Caco-2 (cell line): ENCODE results near the gene MC2R. TPM values are rescaled to one million over a fixed set of nuclear protein-coding genes. Genes with fewer than 3 reads are reported as not detected.

ENCODE experiments used
- BruUV-seq: library from RNA; stranded (reverse); fragments of 400-500 nt; replicated peaks from 2 replicates; lab custom pipeline; 2021; lab: Mats Ljungman, UMichigan
- CTCF ChIA-PET: fragments of 300-600 bp; sonication (Branson Sonifier 250); formaldehyde crosslinking; loops from one replicate; lab custom pipeline; 2022; ENCODE audit warnings: antibody characterized with exemption; lab: Charles Lee
- POLR2A ChIA-PET: fragments of 300-600 bp; sonication (Branson Sonifier 250); formaldehyde crosslinking; loops from one replicate; lab custom pipeline; 2022; ENCODE audit warnings: antibody characterized with exemption; lab: Charles Lee
- DNase-seq, 2 experiments: peaks; one replicate each; pipeline versions ENCODE4 v3.0.0 to v3.0.0-alpha.2; 2020 to 2022
- H3K27me3 ChIP-seq: replicated peaks from 2 replicates; pipeline ENCODE4 v1.6.0; 2011; ENCODE audit warnings: low read length; ENCODE audit not compliant: control insufficient read depth, insufficient read depth
- H3K36me3 ChIP-seq: 2 replicates; pipeline ENCODE4 v1.5.1; 2011; ENCODE audit warnings: low read length; ENCODE audit not compliant: control insufficient read depth, insufficient read depth
- H3K4me1 ChIP-seq: fragments of 250-450 bp; sonication (Bioruptor Pico); 2 replicates; pipeline ENCODE4 v1.5.1; 2020; ENCODE audit warnings: mild to moderate bottlenecking
- H3K4me3 ChIP-seq: 2 replicates; pipeline ENCODE4 v1.5.1; 2011; ENCODE audit warnings: low read depth, mild to moderate bottlenecking, control low read depth, low read length
- H3K9me3 ChIP-seq: fragments of 250-450 bp; sonication (Bioruptor Pico); 2 replicates; pipeline ENCODE4 v1.5.1; 2020; ENCODE audit warnings: mild to moderate bottlenecking, moderate library complexity
- H3K27ac Mint-ChIP-seq: one replicate; pipeline ENCODE4 v1.8.0; 2022; ENCODE audit warnings: mixed read lengths; ENCODE audit not compliant: unreplicated experiment
- H3K27me3 Mint-ChIP-seq: one replicate; pipeline ENCODE4 v1.8.0; 2022; ENCODE audit warnings: mixed read lengths; ENCODE audit not compliant: insufficient read depth, unreplicated experiment
- H3K36me3 Mint-ChIP-seq: one replicate; pipeline ENCODE4 v1.8.0; 2022; ENCODE audit warnings: mild to moderate bottlenecking, mixed read lengths; ENCODE audit not compliant: insufficient read depth, unreplicated experiment
- H3K4me1 Mint-ChIP-seq: one replicate; pipeline ENCODE4 v1.8.0; 2022; ENCODE audit warnings: low read depth, mixed read lengths; ENCODE audit not compliant: unreplicated experiment
- H3K4me3 Mint-ChIP-seq: one replicate; pipeline ENCODE4 v1.8.0; 2022; ENCODE audit warnings: mild to moderate bottlenecking, moderate library complexity, mixed read lengths; ENCODE audit not compliant: unreplicated experiment
- H3K9me3 Mint-ChIP-seq: one replicate; pipeline ENCODE4 v1.8.0; 2022; ENCODE audit warnings: mixed read lengths; ENCODE audit not compliant: unreplicated experiment
- intact Hi-C: fragments of 100-400 bp; cut with micrococcal nuclease; formaldehyde crosslinking; loops from one replicate; pipeline ENCODE4 v1.10.0; 2022; ENCODE audit not compliant: unreplicated experiment
- total RNA-seq: library from RNA; stranded (reverse); gene quantifications from 2 replicates; pipeline ENCODE4 v1.2.3, GENCODE V29; 2022
- TF ChIP-seq, protein P1 (sequence below), 2 experiments: fragments of 200-600 bp in 1 of 2; IDR thresholded peaks; 1 replicate in 1 of 2; 2 replicates in 1 of 2; pipeline versions ENCODE4 v1.5.1 to v1.8.0; 2011 to 2022; ENCODE audit warnings: antibody characterized with exemption in 1 of 2, control low read depth in 1 of 2, inconsistent platforms in 1 of 2, low read depth in 1 of 2, low read length in 1 of 2, mild to moderate bottlenecking in 1 of 2, moderate library complexity in 1 of 2; ENCODE audit not compliant: insufficient read depth in 1 of 2, severe bottlenecking in 1 of 2, unreplicated experiment in 1 of 2

MC2R gene
- total RNA-seq, 1 experiment from 2014 or later = not detected

DNA sequence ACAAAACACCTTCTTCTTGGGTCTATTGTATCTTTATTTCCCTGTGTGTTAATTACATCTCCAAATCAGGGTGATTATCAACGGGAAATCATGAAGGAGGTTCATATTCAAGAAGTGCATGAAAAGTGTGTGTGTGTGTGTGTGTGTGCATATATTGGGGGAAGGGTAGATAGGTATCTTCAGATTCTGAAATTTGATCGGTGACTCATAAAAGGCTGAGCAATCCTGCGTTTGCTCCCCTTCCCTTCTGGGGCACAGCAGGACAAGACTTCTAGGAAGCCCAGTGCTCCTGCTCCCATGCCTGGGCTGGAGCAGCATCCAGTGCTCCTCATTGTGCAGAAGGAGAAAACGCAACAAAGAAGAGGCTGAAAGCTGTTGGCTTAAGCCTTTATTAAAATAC, 65.5 kb downstream of the MC2R start:
- no peak overlapping the region for H3K27ac Mint-ChIP-seq
- TF ChIP-seq, protein P1, sequence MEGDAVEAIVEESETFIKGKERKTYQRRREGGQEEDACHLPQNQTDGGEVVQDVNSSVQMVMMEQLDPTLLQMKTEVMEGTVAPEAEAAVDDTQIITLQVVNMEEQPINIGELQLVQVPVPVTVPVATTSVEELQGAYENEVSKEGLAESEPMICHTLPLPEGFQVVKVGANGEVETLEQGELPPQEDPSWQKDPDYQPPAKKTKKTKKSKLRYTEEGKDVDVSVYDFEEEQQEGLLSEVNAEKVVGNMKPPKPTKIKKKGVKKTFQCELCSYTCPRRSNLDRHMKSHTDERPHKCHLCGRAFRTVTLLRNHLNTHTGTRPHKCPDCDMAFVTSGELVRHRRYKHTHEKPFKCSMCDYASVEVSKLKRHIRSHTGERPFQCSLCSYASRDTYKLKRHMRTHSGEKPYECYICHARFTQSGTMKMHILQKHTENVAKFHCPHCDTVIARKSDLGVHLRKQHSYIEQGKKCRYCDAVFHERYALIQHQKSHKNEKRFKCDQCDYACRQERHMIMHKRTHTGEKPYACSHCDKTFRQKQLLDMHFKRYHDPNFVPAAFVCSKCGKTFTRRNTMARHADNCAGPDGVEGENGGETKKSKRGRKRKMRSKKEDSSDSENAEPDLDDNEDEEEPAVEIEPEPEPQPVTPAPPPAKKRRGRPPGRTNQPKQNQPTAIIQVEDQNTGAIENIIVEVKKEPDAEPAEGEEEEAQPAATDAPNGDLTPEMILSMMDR (IDR thresholded peaks at IDR 0.05; ENCODE audit: insufficient read depth in 1 of 2, low read depth in 1 of 2, low read length in 1 of 2, severe bottlenecking in 1 of 2, unreplicated experiment in 1 of 2) = no peak
- H3K36me3 ChIP-seq = no peaks in the 10 kb centered on the region
- H3K9me3 Mint-ChIP-seq = peaks cover 47% of the 10 kb centered on the region
- CTCF ChIA-PET = no interaction called here
- intact Hi-C loops = no loop called here
- POLR2A ChIA-PET = no interaction called here
- H3K27me3 Mint-ChIP-seq = peaks cover 5% of the 10 kb centered on the region
- DNase-seq = no peak
- no peaks in the 10 kb centered on the region for H3K27me3 ChIP-seq
- peaks cover 5% of the 10 kb centered on the region for H3K36me3 Mint-ChIP-seq
- no peaks in the 10 kb centered on the region for H3K4me1 Mint-ChIP-seq
- BruUV-seq = no TSS peak
- H3K4me3 Mint-ChIP-seq = no peak overlapping the region
- H3K9me3 ChIP-seq = peaks cover 11% of the 10 kb centered on the region
- no peaks in the 10 kb centered on the region for H3K4me1 ChIP-seq
- no peak overlapping the region for H3K4me3 ChIP-seq

DNA sequence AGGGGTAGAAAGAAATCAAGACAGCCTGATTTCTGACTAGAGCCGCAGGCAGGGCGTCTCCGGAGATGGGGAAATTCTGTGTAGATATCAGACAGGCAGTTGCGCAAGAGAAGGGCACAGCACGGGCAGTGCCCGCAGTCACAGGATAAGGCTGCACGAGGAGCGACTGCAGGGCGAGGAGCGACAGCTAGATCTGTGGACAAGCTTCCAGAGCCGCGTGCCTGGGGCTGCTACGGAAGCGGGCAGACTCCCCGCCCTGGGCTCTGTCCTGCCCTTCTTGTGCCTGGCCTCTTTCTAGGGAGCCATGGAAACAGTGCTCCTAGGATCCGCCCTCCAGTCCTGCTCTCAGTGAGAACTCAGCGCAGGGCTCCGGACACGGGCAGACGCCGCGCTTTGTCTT, 78.8 kb downstream of the MC2R start:
- POLR2A ChIA-PET = no interaction called here
- no peak for DNase-seq
- Mint-ChIP-seq H3K36me3 (no peaks in the 10 kb centered on the region), H3K27ac (no peak overlapping the region), H3K9me3 (peaks cover 9% of the 10 kb centered on the region), H3K4me1 (no peaks in the 10 kb centered on the region), H3K4me3 (no peak overlapping the region), H3K27me3 (peaks cover 21% of the 10 kb centered on the region)
- no peak overlapping the region for H3K4me3 ChIP-seq
- H3K36me3 ChIP-seq = no peaks in the 10 kb centered on the region
- H3K4me1 ChIP-seq = no peaks in the 10 kb centered on the region
- no TSS peak for BruUV-seq
- TF ChIP-seq, protein P1 (IDR thresholded peaks at IDR 0.05; ENCODE audit: insufficient read depth in 1 of 2, low read depth in 1 of 2, low read length in 1 of 2, severe bottlenecking in 1 of 2, unreplicated experiment in 1 of 2) = no peak
- H3K9me3 ChIP-seq = no peaks in the 10 kb centered on the region
- H3K27me3 ChIP-seq = no peaks in the 10 kb centered on the region
- CTCF ChIA-PET = no interaction called here
- intact Hi-C loops = loop anchor here (10.0 kb wide), 1 partner anchor 68 kb away; no protein-coding TSS in a partner anchor

GRCh38 chr18:13835202-13835601, 80.1 kb downstream of the MC2R start:
- POLR2A ChIA-PET = no interaction called here

More at GRCh38 chr18:13835202-13835601, 80.1 kb downstream of the MC2R start:
- CTCF ChIA-PET = no interaction called here
- DNase-seq = no peak
- no TSS peak for BruUV-seq
- Histone ChIP-seq H3K27me3 (no peaks in the 10 kb centered on the region), H3K4me1 (no peaks in the 10 kb centered on the region), H3K36me3 (no peaks in the 10 kb centered on the region), H3K9me3 (no peaks in the 10 kb centered on the region), H3K4me3 (no peak overlapping the region)
- Mint-ChIP-seq H3K27me3 (peaks cover 25% of the 10 kb centered on the region), H3K9me3 (peaks cover 9% of the 10 kb centered on the region), H3K36me3 (no peaks in the 10 kb centered on the region), H3K27ac (no peak overlapping the region), H3K4me3 (no peak overlapping the region), H3K4me1 (no peaks in the 10 kb centered on the region)
- TF ChIP-seq, protein P1 (IDR thresholded peaks at IDR 0.05; ENCODE audit: insufficient read depth in 1 of 2, low read depth in 1 of 2, low read length in 1 of 2, severe bottlenecking in 1 of 2, unreplicated experiment in 1 of 2) = no peak
- intact Hi-C loops = loop anchor here (10.0 kb wide), 1 partner anchor 70 kb away; no protein-coding TSS in a partner anchor
